NOMO-1 (cell line): Measurements from ENCODE around the gene TM9SF1.
A peak's percentile ranks its signal among the peaks of the same experiment; 100 is the strongest.
"Not testable (repeated sequence)": the region's sequence is repeated elsewhere in the genome, so short reads cannot be mapped to it uniquely, and the experiment has no call there.

ENCODE experiments used
- DNase-seq, 2 experiments: peaks; one replicate each; lab custom pipeline; 2025; ENCODE audit not compliant: unreplicated experiment in 2 of 2; lab: John Stamatoyannopoulos, UW

Gene TM9SF1

GRCh38 chr14:24226473-24226872, 31.2 kb upstream of the TM9SF1 start:
- no peak for DNase-seq

- no peak for DNase-seq
Measured at GRCh38 chr14:24224618-24225071, 29.4 kb upstream of the TM9SF1 start.

GRCh38 chr14:24222987-24223386, 27.7 kb upstream of the TM9SF1 start:
- not testable (repeated sequence) for DNase-seq

GRCh38 chr14:24219521-24219920, 24.3 kb upstream of the TM9SF1 start:
- no peak for DNase-seq

GRCh38 chr14:24219080-24219479, 23.8 kb upstream of the TM9SF1 start:
- no peak for DNase-seq

GRCh38 chr14:24216876-24217275, 21.6 kb upstream of the TM9SF1 start:
- DNase-seq: not testable (repeated sequence)

- no peak for DNase-seq
Measured at GRCh38 chr14:24216345-24216699, 21.1 kb upstream of the TM9SF1 start.

- DNase-seq: peak; percentile 87 to 91
Measured at GRCh38 chr14:24215495-24216344, 20.5 kb upstream of the TM9SF1 start, which contains the start of gene MDP1. MDP1 (minus strand) TSS chr14:24216066; CDS start chr14:24215955, 111 bp downstream.

GRCh38 chr14:24213866-24214662, 18.8 kb upstream of the TM9SF1 start:
- DNase-seq: no peak

GRCh38 chr14:24212924-24213865, 18.0 kb upstream of the TM9SF1 start, which contains the start of gene CHMP4A:
CHMP4A (minus strand) TSS chr14:24213488; CDS start chr14:24213439, 49 bp downstream.
- DNase-seq: peak; percentile 96 to 97

GRCh38 chr14:24211311-24211710, 16.1 kb upstream of the TM9SF1 start:
- no peak for DNase-seq

GRCh38 chr14:24207625-24208024, 12.4 kb upstream of the TM9SF1 start:
- DNase-seq: no peak

- no peak for DNase-seq
Measured at GRCh38 chr14:24207104-24207551, 11.9 kb upstream of the TM9SF1 start.

GRCh38 chr14:24206260-24207103, 11.2 kb upstream of the TM9SF1 start:
- DNase-seq: no peak

GRCh38 chr14:24204163-24205146, 9.2 kb upstream of the TM9SF1 start:
- DNase-seq: no peak

- not testable (repeated sequence) for DNase-seq
Measured at GRCh38 chr14:24203249-24203886, 8.1 kb upstream of the TM9SF1 start.

- not testable (repeated sequence) for DNase-seq
Measured at GRCh38 chr14:24202538-24202937, 7.3 kb upstream of the TM9SF1 start.
